ENCODE data around the gene LRRC4. TPM values are rescaled to one million over a fixed set of nuclear protein-coding genes. Genes with fewer than 3 reads are reported as not detected.

The LRRC4 gene
- total RNA-seq, 1 donor = 1.3 TPM

- Histone ChIP-seq H3K27me3 (ENCODE audit: insufficient read depth, low read length) (no peaks in the 10 kb centered on the region), H3K4me3 (ENCODE audit: low read length) (no peak overlapping the region), H3K4me1 (ENCODE audit: insufficient read depth, low read length) (peaks cover 7% of the 10 kb centered on the region), H3K9me3 (ENCODE audit: low read depth, low read length) (no peaks in the 10 kb centered on the region)
Observed at GRCh38 chr7:127995156-127995880, 35.9 kb downstream of the LRRC4 start.

- no peak overlapping the region for H3K4me3 ChIP-seq (ENCODE audit: low read length)
- H3K4me1 ChIP-seq (ENCODE audit: insufficient read depth, low read length) = no peaks in the 10 kb centered on the region
- no peaks in the 10 kb centered on the region for H3K9me3 ChIP-seq (ENCODE audit: low read depth, low read length)
- no peaks in the 10 kb centered on the region for H3K27me3 ChIP-seq (ENCODE audit: insufficient read depth, low read length)
Observed at GRCh38 chr7:127993987-127994386, 37.2 kb downstream of the LRRC4 start.

- H3K27me3 ChIP-seq (ENCODE audit: insufficient read depth, low read length) = no peaks in the 10 kb centered on the region
- no peaks in the 10 kb centered on the region for H3K9me3 ChIP-seq (ENCODE audit: low read depth, low read length)
- no peaks in the 10 kb centered on the region for H3K4me1 ChIP-seq (ENCODE audit: insufficient read depth, low read length)
- H3K4me3 ChIP-seq (ENCODE audit: low read length) = no peak overlapping the region
Observed at GRCh38 chr7:127993317-127993716, 37.9 kb downstream of the LRRC4 start.

GRCh38 chr7:127988751-127989150 is 42.5 kb downstream of the LRRC4 start:
- H3K9me3 ChIP-seq (ENCODE audit: low read depth, low read length) = no peaks in the 10 kb centered on the region

GRCh38 chr7:127986581-127987521 is 44.4 kb downstream of the LRRC4 start:
- H3K9me3 ChIP-seq (ENCODE audit: low read depth, low read length) = no peaks in the 10 kb centered on the region
- H3K4me3 ChIP-seq (ENCODE audit: low read length) = no peak overlapping the region
- no peaks in the 10 kb centered on the region for H3K27me3 ChIP-seq (ENCODE audit: insufficient read depth, low read length)
- H3K4me1 ChIP-seq (ENCODE audit: insufficient read depth, low read length) = no peaks in the 10 kb centered on the region

More at GRCh38 chr7:127988751-127989150, 42.5 kb downstream of the LRRC4 start:
- Histone ChIP-seq H3K27me3 (ENCODE audit: insufficient read depth, low read length) (no peaks in the 10 kb centered on the region), H3K4me3 (ENCODE audit: low read length) (no peak overlapping the region), H3K4me1 (ENCODE audit: insufficient read depth, low read length) (no peaks in the 10 kb centered on the region)

GRCh38 chr7:127983804-127984332 is 47.4 kb downstream of the LRRC4 start:
- Histone ChIP-seq H3K9me3 (ENCODE audit: low read depth, low read length) (peaks cover 5% of the 10 kb centered on the region), H3K4me1 (ENCODE audit: insufficient read depth, low read length) (no peaks in the 10 kb centered on the region), H3K27me3 (ENCODE audit: insufficient read depth, low read length) (no peaks in the 10 kb centered on the region), H3K4me3 (ENCODE audit: low read length) (no peak overlapping the region)

GRCh38 chr7:127981965-127982364 is 49.3 kb downstream of the LRRC4 start:
- Histone ChIP-seq H3K4me3 (ENCODE audit: low read length) (no peak overlapping the region), H3K4me1 (ENCODE audit: insufficient read depth, low read length) (no peaks in the 10 kb centered on the region)

GRCh38 chr7:127980901-127981300 is 50.3 kb downstream of the LRRC4 start:
- peaks cover 15% of the 10 kb centered on the region for H3K9me3 ChIP-seq (ENCODE audit: low read depth, low read length)

More at GRCh38 chr7:127981965-127982364, 49.3 kb downstream of the LRRC4 start:
- Histone ChIP-seq H3K9me3 (ENCODE audit: low read depth, low read length) (peaks cover 15% of the 10 kb centered on the region), H3K27me3 (ENCODE audit: insufficient read depth, low read length) (no peaks in the 10 kb centered on the region)

GRCh38 chr7:127979728-127980126 is 51.5 kb downstream of the LRRC4 start:
- Histone ChIP-seq H3K9me3 (ENCODE audit: low read depth, low read length) (peaks cover 15% of the 10 kb centered on the region), H3K27me3 (ENCODE audit: insufficient read depth, low read length) (no peaks in the 10 kb centered on the region), H3K4me1 (ENCODE audit: insufficient read depth, low read length) (no peaks in the 10 kb centered on the region), H3K4me3 (ENCODE audit: low read length) (no peak overlapping the region)

More at GRCh38 chr7:127980901-127981300, 50.3 kb downstream of the LRRC4 start:
- Histone ChIP-seq H3K27me3 (ENCODE audit: insufficient read depth, low read length) (no peaks in the 10 kb centered on the region), H3K4me3 (ENCODE audit: low read length) (no peak overlapping the region), H3K4me1 (ENCODE audit: insufficient read depth, low read length) (no peaks in the 10 kb centered on the region)

GRCh38 chr7:127979113-127979727 is 52.0 kb downstream of the LRRC4 start:
- Histone ChIP-seq H3K9me3 (ENCODE audit: low read depth, low read length) (peaks cover 15% of the 10 kb centered on the region), H3K4me3 (ENCODE audit: low read length) (no peak overlapping the region), H3K27me3 (ENCODE audit: insufficient read depth, low read length) (no peaks in the 10 kb centered on the region), H3K4me1 (ENCODE audit: insufficient read depth, low read length) (no peaks in the 10 kb centered on the region)

- Histone ChIP-seq H3K4me1 (ENCODE audit: insufficient read depth, low read length) (no peaks in the 10 kb centered on the region), H3K4me3 (ENCODE audit: low read length) (no peak overlapping the region), H3K9me3 (ENCODE audit: low read depth, low read length) (peaks cover 15% of the 10 kb centered on the region), H3K27me3 (ENCODE audit: insufficient read depth, low read length) (no peaks in the 10 kb centered on the region)
Observed at GRCh38 chr7:127978421-127978820, 52.8 kb downstream of the LRRC4 start.

Other genes with a start within 250 kb of the LRRC4 start
- gene LEP, start 209.8 kb upstream of the LRRC4 start, total RNA-seq = not detected

Measured in mononuclear cell (primary cell).